Measurements from ENCODE around the gene BOD1L2. TPM values are rescaled to one million over a fixed set of nuclear protein-coding genes. Genes with fewer than 3 reads are reported as not detected.

BOD1L2 gene
- total and polyA plus RNA-seq, 2 of the 13 experiments (the other 11 are each of a cell fraction or from before 2014, with no cell fraction given) = not detected

GRCh38 chr18:57141208-57142129, 5.4 kb upstream of the BOD1L2 start (continued):
- no peak for TF ChIP-seq ZBTB40 (IDR thresholded peaks at IDR 0.05)
- no peak for TF ChIP-seq ZBTB40 (CRISPR knock-in tag; IDR thresholded peaks at IDR 0.05)
- TF ChIP-seq ETV6 (CRISPR knock-in tag; conservative IDR thresholded peaks at IDR 0.05) = no peak
- TF ChIP-seq FOXP1 (IDR thresholded peaks at IDR 0.05) = no peak
- TF ChIP-seq FOXP1 (CRISPR knock-in tag; IDR thresholded peaks at IDR 0.05) = peak; percentile 68
- no peak for TF ChIP-seq BCL3 (CRISPR knock-in tag; IDR thresholded peaks at IDR 0.05)
- TF ChIP-seq ZNF713 (CRISPR knock-in tag; IDR thresholded peaks at IDR 0.05) = no peak
- no peak for TF ChIP-seq KIAA2018 (CRISPR knock-in tag; IDR thresholded peaks at IDR 0.05; ENCODE audit: borderline replicate concordance)
- TF ChIP-seq TAF1 (CRISPR knock-in tag; IDR thresholded peaks at IDR 0.05) = no peak
- TF ChIP-seq KLF11 (CRISPR knock-in tag; IDR thresholded peaks at IDR 0.05) = no peak
- no peak for TF ChIP-seq ZNF850 (CRISPR knock-in tag; conservative IDR thresholded peaks at IDR 0.05)
